Esophagus muscularis mucosa (tissue), 4 donors: ENCODE measurements around the gene TPSG1. TPM values are rescaled to one million over a fixed set of nuclear protein-coding genes. Genes with fewer than 3 reads are reported as not detected.

Experiments
- DNase-seq: peaks from one replicate; pipeline ENCODE4 v3.0.0-alpha.2; 2017; ENCODE audit errors: extremely low spot score
- H3K27ac ChIP-seq, 4 donors: fragments of 200-600 bp; sonication (generic); replicated peaks in 1 of 4; 1 replicate in 3 of 4; 2 replicates in 1 of 4; pipeline ENCODE4 v1.5.1; 2016 to 2019; ENCODE audit warnings: mild to moderate bottlenecking in 1 of 4
- H3K27me3 ChIP-seq, 4 donors: fragments of 200-600 bp; sonication (generic); one replicate each; pipeline versions ENCODE4 v1.5.1 to v1.6.0; 2016 to 2019
- H3K36me3 ChIP-seq, 4 donors: fragments of 200-600 bp; sonication (generic); one replicate each; pipeline ENCODE4 v1.5.1; 2016 to 2019
- H3K4me1 ChIP-seq, 4 donors: fragments of 200-600 bp; sonication (generic); one replicate each; pipeline ENCODE4 v1.5.1; 2016 to 2019
- H3K4me3 ChIP-seq, 4 donors: fragments of 200-600 bp; sonication (generic); 1 replicate in 2 of 4; 2 replicates in 2 of 4; pipeline ENCODE4 v1.5.1; 2016 to 2019; ENCODE audit warnings: mild to moderate bottlenecking in 4 of 4, moderate library complexity in 1 of 4
- H3K9me3 ChIP-seq, 4 donors: fragments of 200-600 bp; sonication (generic); 1 replicate in 3 of 4; 2 replicates in 1 of 4; pipeline ENCODE4 v1.5.1; 2016 to 2019
- CTCF ChIP-seq, 3 experiments: fragments of 200-600 bp in 2 of 3; fragments of 450-650 bp in 1 of 3; sonication (generic) in 2 of 3; IDR thresholded peaks; one replicate each; pipeline ENCODE4 v1.5.1; 2017 to 2019; ENCODE audit warnings: antibody characterized with exemption in 3 of 3, mild to moderate bottlenecking in 2 of 3, moderate library complexity in 1 of 3
- EP300 ChIP-seq: sonication (generic); formaldehyde crosslinking; IDR thresholded peaks from one replicate; pipeline ENCODE4 v1.6.1; 2017; ENCODE audit warnings: antibody characterized with exemption
- POLR2A ChIP-seq: fragments of 450-650 bp; IDR thresholded peaks from one replicate; pipeline ENCODE4 v1.6.1; 2017; ENCODE audit warnings: antibody characterized with exemption, moderate library complexity, mild to moderate bottlenecking, low read depth
- POLR2AphosphoS5 ChIP-seq, 2 donors: sonication (generic); formaldehyde crosslinking; IDR thresholded peaks; one replicate each; pipeline ENCODE4 v1.6.1; 2017; ENCODE audit warnings: antibody characterized with exemption in 2 of 2
- WGBS: methylation state at CpG from one replicate; pipeline ENCODE4 v1.1.5; 2018; 5-methylcytosine and 5-hydroxymethylcytosine counted together
- intact Hi-C: fragments of 100-400 bp; cut with DNase I; formaldehyde crosslinking; loops from one replicate; pipeline ENCODE4 v1.15.1; 2023
- total RNA-seq, 4 donors: library from RNA; depleted of rRNA; stranded (reverse); fragments of >200 nt; gene quantifications; one replicate each; pipeline versions ENCODE4 v1.1.0 to v1.2.1, GENCODE V29; 2016

Gene TPSG1
- total RNA-seq, 4 donors from 2014 or later = 0.39 to 2.9 (median 1.00) TPM

DNA sequence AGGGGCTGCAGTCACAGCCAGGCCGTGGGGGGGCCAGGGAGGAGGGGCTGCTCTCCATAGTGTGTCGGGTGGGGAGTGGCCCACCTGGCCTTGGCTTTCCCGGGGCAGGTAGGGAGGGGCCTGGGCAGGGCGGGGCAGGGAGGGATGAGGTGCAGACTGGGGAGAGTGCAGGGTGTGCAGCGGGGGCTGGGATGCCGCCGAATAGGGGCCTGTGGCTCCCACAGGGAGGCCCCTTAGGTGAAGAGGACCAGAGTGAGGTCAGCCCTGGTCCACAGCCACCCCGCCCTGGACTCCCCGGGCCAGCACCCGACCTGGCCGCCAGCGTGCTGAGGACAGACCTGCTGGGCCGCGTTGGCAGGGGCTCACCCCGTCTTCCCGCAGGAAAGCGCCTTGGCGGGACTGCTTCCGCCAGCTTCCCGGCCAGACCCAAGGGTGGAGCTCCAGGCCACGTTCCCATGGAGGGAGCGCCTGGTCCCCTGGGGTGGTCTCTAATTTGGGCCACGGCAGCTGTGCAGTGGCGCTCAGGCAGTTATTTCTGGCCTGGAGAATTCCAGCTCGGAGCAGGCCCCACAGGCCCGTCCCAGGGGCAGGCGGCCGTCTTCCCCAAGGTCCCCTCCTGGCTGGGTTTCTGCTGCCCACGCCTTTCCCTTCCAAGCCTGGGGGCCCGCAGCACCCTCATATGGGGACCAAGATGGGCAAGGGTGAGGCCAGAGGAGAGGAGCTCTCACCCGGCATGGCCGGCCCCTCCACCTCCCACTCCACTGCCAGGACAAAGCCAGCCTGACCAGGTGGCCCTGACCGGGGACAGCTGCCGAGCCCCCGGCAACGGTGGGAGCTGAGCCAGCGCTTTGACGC is 44.3 kb downstream of the TPSG1 start:
- Histone ChIP-seq H3K4me3 (peak overlapping the region in 1 of 4 donors; percentile 3), H3K4me1 (peaks cover 28 to 96% (median 94%) of the 10 kb centered on the region in 4 donors), H3K27ac (peak overlapping the region; percentile 92 to 98 (median 94)), H3K9me3 (no peaks in the 10 kb centered on the region), H3K27me3 (no peaks in the 10 kb centered on the region), H3K36me3 (peaks cover 0 to 7% (median 2%) of the 10 kb centered on the region in 4 donors)
- no peak for DNase-seq
- peak in 1 of 2 donors; percentile 53 for TF ChIP-seq POLR2AphosphoS5 (IDR thresholded peaks at IDR 0.05)
- TF ChIP-seq EP300 = no peak
- no peak for TF ChIP-seq POLR2A
- TF ChIP-seq CTCF (IDR thresholded peaks at IDR 0.05) = no peak
- WGBS = 40% methylated on average over 17 of the region's 38 CpGs
- intact Hi-C loops = no loop called here

DNA sequence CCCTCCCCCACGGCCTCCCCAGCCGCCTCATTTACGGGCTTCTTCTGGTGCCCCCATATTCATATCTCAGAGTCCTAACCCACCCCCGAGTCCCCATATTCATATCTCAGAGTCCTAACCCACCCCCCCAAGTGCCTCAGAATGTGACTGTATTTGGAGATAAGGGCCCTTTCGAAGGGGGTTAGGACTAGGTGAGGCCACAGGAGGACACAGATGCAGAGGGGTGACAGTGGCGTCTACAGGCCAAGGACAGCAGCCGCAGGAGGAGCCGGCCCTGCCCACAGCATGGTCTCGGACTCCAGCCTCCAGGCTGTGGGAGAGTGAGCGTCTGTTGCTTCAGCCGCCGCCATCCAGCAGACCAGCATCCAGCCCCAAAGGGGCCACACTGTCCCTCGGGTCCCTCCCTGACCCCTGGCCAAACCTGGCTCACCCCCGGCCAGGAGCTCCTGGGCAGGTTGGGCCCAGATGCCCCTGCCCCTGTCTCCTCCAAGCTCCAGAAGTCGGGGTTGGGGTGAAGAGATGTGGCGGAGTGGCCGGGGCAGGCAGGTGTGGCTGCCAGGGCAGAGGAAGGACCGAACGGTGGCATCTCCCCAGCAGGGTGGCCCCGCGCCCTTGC is 46.7 kb downstream of the TPSG1 start:
- intact Hi-C loops = no loop called here
- H3K27ac ChIP-seq = peak overlapping the region; percentile 92 to 98 (median 94)

GRCh38 chr16:1177750-1178149 is 47.3 kb downstream of the TPSG1 start:
- peaks cover 0 to 7% (median 0%) of the 10 kb centered on the region in 4 donors for H3K36me3 ChIP-seq
- intact Hi-C loops = no loop called here
- no peak for DNase-seq
- no peaks in the 10 kb centered on the region for H3K9me3 ChIP-seq
- peak overlapping the region; percentile 92 to 98 (median 94) for H3K27ac ChIP-seq
- H3K4me1 ChIP-seq = peaks cover 18 to 100% (median 99%) of the 10 kb centered on the region in 4 donors
- no peaks in the 10 kb centered on the region for H3K27me3 ChIP-seq
- TF ChIP-seq POLR2A = no peak
- TF ChIP-seq EP300 = no peak
- no peak for TF ChIP-seq CTCF (IDR thresholded peaks at IDR 0.05)
- no peak for TF ChIP-seq POLR2AphosphoS5 (IDR thresholded peaks at IDR 0.05)
- 72% methylated on average over 10 of the region's 13 CpGs for WGBS
- H3K4me3 ChIP-seq = no peak overlapping the region

More for the DNA sequence above, 46.7 kb downstream of the TPSG1 start:
- Histone ChIP-seq H3K27me3 (no peaks in the 10 kb centered on the region), H3K4me3 (no peak overlapping the region), H3K36me3 (peaks cover 0 to 7% (median 0%) of the 10 kb centered on the region in 4 donors), H3K9me3 (no peaks in the 10 kb centered on the region), H3K4me1 (peaks cover 22 to 100% (median 99%) of the 10 kb centered on the region in 4 donors)
- no peak for DNase-seq
- no peak for TF ChIP-seq EP300
- TF ChIP-seq POLR2A = no peak
- TF ChIP-seq POLR2AphosphoS5 (IDR thresholded peaks at IDR 0.05) = no peak
- no peak for TF ChIP-seq CTCF (IDR thresholded peaks at IDR 0.05)
- 74% methylated on average over 10 of the region's 21 CpGs for WGBS

DNA sequence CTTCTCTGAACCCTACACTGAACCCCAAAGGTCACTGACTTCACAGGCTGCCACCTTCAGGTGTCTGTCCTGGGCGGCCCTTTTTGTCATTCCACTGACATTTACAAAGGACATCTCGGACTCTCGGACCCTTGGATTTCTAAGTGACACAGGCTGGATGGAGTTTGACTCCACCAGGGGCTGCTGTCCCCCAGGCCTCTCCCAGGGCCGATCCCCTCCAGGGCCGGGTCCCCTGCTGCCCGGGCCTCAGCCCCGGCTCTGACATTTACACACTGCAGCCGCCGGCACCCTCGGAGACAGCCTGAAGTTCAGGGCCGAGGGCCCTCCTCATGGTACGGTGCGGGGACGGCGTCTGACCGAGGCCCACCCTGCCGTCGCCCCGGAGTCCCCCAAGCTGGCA is 48.0 kb downstream of the TPSG1 start:
- WGBS = 83% methylated on average over 13 of the region's 19 CpGs
- H3K4me1 ChIP-seq = peaks cover 12 to 100% (median 99%) of the 10 kb centered on the region in 4 donors
- intact Hi-C loops = no loop called here
- H3K36me3 ChIP-seq = peaks cover 0 to 7% (median 0%) of the 10 kb centered on the region in 4 donors
- no peak overlapping the region for H3K4me3 ChIP-seq
- no peaks in the 10 kb centered on the region for H3K9me3 ChIP-seq
- no peak for DNase-seq
- H3K27ac ChIP-seq = peak overlapping the region; percentile 92 to 98 (median 94)
- H3K27me3 ChIP-seq = no peaks in the 10 kb centered on the region
- TF ChIP-seq EP300 (no peak), CTCF (IDR thresholded peaks at IDR 0.05) (no peak), POLR2A (no peak), POLR2AphosphoS5 (IDR thresholded peaks at IDR 0.05) (no peak)
